ENCODE results near the gene TUBB2A.
A peak's percentile ranks its signal among the peaks of the same experiment; 100 is the strongest.

The TUBB2A gene

DNA sequence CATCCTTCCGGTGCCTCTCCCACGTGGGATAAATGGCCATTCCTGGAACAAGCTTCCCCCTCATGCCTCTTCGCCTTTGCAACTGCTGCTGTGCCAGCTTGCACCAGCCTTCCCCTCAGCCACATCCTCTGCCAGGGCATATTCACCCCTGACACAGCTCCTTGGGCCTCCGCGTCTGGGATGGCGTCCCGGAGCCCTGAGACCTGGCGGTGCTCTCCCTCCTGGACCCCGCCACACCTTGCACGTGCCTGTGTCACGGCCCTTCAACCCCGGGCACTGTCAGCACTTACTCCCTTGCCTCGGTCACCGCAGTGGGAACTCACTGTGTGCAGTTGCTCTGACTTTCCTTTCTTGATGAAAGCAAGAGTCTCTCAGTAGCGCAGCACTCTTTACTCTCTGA lies 25.6 kb downstream of the TUBB2A start:
- Mint-ChIP-seq H3K4me1 (ENCODE audit: low read depth) (no peaks in the 10 kb centered on the region), H3K27me3 (ENCODE audit: low read depth) (no peaks in the 10 kb centered on the region), H3K36me3 (ENCODE audit: low read depth) (no peaks in the 10 kb centered on the region), H3K27ac (no peak overlapping the region), H3K4me3 (no peak overlapping the region), H3K9me3 (no peaks in the 10 kb centered on the region)

DNA sequence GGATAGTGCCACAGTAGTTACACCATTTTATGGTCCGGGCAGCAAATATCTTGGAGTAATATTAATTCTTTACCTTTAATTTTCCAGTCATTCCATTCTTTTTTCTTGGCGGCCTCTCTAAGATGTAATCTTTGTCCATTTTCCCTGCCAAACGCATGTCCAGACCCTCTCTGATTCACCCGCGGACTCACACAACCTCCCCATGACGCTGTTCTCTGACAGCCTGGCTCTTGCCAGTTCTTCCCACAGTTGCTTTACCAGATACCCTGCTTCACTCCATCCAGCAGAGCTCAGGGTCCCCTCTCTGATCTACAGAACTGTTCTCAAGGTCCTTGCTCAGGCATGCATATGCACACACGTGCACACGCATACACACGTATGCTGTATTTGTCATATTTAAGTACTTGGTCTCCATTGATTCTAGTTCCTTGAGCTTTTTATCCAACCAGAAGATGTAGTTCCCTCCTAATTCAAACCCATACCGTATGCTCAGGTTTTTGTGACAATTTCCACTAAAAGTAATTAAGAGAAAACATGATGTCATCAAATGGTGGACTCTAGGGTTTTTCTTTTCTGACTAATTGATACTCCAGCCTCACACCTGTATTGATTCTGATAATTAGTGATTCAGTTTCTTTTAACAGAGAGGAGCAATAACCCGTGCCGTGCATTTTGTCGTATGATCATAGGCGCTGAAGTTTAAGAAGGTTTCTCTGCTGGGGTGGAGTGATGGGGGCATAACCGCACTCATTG lies 28.8 kb downstream of the TUBB2A start:
- Mint-ChIP-seq H3K4me1 (ENCODE audit: low read depth) (peaks cover 2% of the 10 kb centered on the region), H3K4me3 (no peak overlapping the region), H3K27ac (no peak overlapping the region), H3K36me3 (ENCODE audit: low read depth) (no peaks in the 10 kb centered on the region), H3K27me3 (ENCODE audit: low read depth) (peaks cover 2% of the 10 kb centered on the region), H3K9me3 (no peaks in the 10 kb centered on the region)

DNA sequence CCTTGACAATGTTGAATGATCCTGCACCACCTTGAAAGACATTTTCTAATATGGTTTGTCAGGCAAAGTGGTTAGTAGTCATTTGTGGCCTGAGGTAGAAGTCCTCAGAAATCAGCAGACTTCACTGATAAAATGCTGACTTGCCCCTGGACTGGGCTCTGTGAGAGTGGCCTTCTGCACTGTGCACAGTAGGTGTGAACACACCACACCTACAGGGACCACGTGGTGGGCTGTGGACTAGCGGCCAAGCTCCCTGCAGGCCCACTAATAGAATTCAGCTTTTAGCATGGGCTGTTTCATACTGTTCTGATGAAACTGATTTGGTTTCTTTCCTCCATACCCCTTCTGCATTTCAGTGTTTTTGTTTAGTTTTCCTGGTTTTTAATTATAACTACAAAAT lies 31.5 kb downstream of the TUBB2A start:
- no peak overlapping the region for H3K4me3 Mint-ChIP-seq
- H3K27me3 Mint-ChIP-seq (ENCODE audit: low read depth): peaks cover 4% of the 10 kb centered on the region
- no peaks in the 10 kb centered on the region for H3K9me3 Mint-ChIP-seq
- no peaks in the 10 kb centered on the region for H3K36me3 Mint-ChIP-seq (ENCODE audit: low read depth)
- H3K27ac Mint-ChIP-seq: no peak overlapping the region
- H3K4me1 Mint-ChIP-seq (ENCODE audit: low read depth): peaks cover 2% of the 10 kb centered on the region

- H3K27ac Mint-ChIP-seq: no peak overlapping the region
- peaks cover 2% of the 10 kb centered on the region for H3K4me1 Mint-ChIP-seq (ENCODE audit: low read depth)
- H3K9me3 Mint-ChIP-seq: no peaks in the 10 kb centered on the region
- peaks cover 4% of the 10 kb centered on the region for H3K27me3 Mint-ChIP-seq (ENCODE audit: low read depth)
- no peak overlapping the region for H3K4me3 Mint-ChIP-seq
- H3K36me3 Mint-ChIP-seq (ENCODE audit: low read depth): no peaks in the 10 kb centered on the region
These were observed 32.7 kb downstream of the TUBB2A start for GRCh38 chr6:3124667-3125066.

DNA sequence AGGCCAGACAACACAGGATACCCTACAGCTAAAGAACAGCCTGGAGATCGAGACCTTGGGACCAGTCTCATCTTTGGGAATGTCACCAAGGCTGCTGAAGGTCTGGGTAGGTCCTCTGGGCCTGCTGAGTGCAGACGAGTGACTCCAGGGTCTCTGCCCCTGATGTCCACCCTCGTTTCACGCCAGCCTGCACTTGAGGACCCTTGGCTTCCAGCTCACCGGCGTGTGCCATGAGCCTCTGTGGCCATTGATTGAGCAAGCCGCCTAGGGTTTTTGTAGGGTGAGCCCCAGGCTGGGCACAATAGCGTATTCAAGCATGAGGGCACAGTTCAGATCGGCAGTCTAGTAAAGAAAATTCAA lies 34.5 kb downstream of the TUBB2A start:
- H3K27me3 Mint-ChIP-seq (ENCODE audit: low read depth): peaks cover 4% of the 10 kb centered on the region
- H3K9me3 Mint-ChIP-seq: no peaks in the 10 kb centered on the region
- H3K27ac Mint-ChIP-seq: no peak overlapping the region
- H3K4me1 Mint-ChIP-seq (ENCODE audit: low read depth): peaks cover 11% of the 10 kb centered on the region
- H3K36me3 Mint-ChIP-seq (ENCODE audit: low read depth): no peaks in the 10 kb centered on the region
- H3K4me3 Mint-ChIP-seq: no peak overlapping the region

- no peak overlapping the region for H3K27ac Mint-ChIP-seq
- H3K4me1 Mint-ChIP-seq (ENCODE audit: low read depth): peaks cover 15% of the 10 kb centered on the region
- H3K9me3 Mint-ChIP-seq: no peaks in the 10 kb centered on the region
- peaks cover 4% of the 10 kb centered on the region for H3K27me3 Mint-ChIP-seq (ENCODE audit: low read depth)
- peaks cover 2% of the 10 kb centered on the region for H3K36me3 Mint-ChIP-seq (ENCODE audit: low read depth)
- H3K4me3 Mint-ChIP-seq: no peak overlapping the region
These were observed 36.6 kb downstream of the TUBB2A start for GRCh38 chr6:3120765-3121089.

DNA sequence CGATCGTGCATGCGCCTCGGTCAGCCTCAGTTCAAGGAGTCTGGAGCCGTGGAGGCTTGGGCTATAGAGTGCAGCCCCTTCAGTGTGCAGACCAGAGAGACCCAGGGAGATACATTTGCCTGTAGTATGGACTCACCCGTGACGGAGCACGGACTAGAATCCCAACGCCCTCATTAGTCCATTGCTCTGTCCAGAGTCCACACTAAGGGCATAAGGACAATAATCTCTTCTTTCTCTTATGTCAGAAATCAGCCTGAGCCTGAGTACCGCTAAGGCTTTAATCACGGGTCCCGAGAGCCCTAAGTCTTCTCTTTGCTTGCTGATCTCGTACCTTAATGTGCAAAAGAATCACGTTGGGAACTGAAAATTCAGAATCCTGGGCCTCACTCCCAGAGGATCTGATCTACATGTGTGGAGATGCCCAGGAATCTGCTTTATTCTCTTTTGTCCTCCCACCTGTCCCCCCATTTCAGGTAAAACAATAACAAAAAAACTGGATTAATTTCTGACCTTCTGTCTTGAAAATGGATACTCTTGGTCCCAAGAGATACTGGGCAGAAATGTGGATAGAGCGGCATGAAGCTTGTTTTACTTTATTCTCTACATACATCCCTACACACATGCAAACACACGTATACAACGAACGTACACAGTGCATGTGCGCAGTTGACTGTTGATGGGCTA lies 38.2 kb downstream of the TUBB2A start:
- H3K9me3 Mint-ChIP-seq: no peaks in the 10 kb centered on the region
- peaks cover 6% of the 10 kb centered on the region for H3K36me3 Mint-ChIP-seq (ENCODE audit: low read depth)
- peaks cover 15% of the 10 kb centered on the region for H3K4me1 Mint-ChIP-seq (ENCODE audit: low read depth)
- peak overlapping the region; percentile 86 for H3K4me3 Mint-ChIP-seq
- peaks cover 4% of the 10 kb centered on the region for H3K27me3 Mint-ChIP-seq (ENCODE audit: low read depth)
- H3K27ac Mint-ChIP-seq: peak overlapping the region; percentile 49

- Mint-ChIP-seq H3K27ac (peak within 1 kb of the TSS; percentile 91), H3K9me3 (no peaks in the 10 kb centered on the region), H3K27me3 (ENCODE audit: low read depth) (peaks cover 2% of the 10 kb centered on the region), H3K4me3 (peak within 1 kb of the TSS; percentile 86), H3K4me1 (ENCODE audit: low read depth) (peaks cover 16% of the 10 kb centered on the region), H3K36me3 (ENCODE audit: low read depth) (peaks cover 6% of the 10 kb centered on the region)
These were observed 38.8 kb downstream of the TUBB2A start, which contains the start of gene BPHL for GRCh38 chr6:3118353-3119039. Gene BPHL (plus strand): TSS chr6:3118711. CDS start chr6:3118741, 30 bp downstream.

- Mint-ChIP-seq H3K4me1 (ENCODE audit: low read depth) (peaks cover 17% of the 10 kb centered on the region), H3K36me3 (ENCODE audit: low read depth) (peaks cover 7% of the 10 kb centered on the region), H3K27ac (peak overlapping the region; percentile 91), H3K9me3 (no peaks in the 10 kb centered on the region), H3K27me3 (ENCODE audit: low read depth) (no peaks in the 10 kb centered on the region), H3K4me3 (peak overlapping the region; percentile 86)
These were observed 39.4 kb downstream of the TUBB2A start for GRCh38 chr6:3117912-3118352.

GRCh38 chr6:3114377-3114776 lies 43.0 kb downstream of the TUBB2A start:
- Mint-ChIP-seq H3K4me1 (ENCODE audit: low read depth) (peaks cover 17% of the 10 kb centered on the region), H3K9me3 (no peaks in the 10 kb centered on the region), H3K27me3 (ENCODE audit: low read depth) (no peaks in the 10 kb centered on the region), H3K4me3 (no peak overlapping the region), H3K36me3 (ENCODE audit: low read depth) (peaks cover 20% of the 10 kb centered on the region), H3K27ac (no peak overlapping the region)

DNA sequence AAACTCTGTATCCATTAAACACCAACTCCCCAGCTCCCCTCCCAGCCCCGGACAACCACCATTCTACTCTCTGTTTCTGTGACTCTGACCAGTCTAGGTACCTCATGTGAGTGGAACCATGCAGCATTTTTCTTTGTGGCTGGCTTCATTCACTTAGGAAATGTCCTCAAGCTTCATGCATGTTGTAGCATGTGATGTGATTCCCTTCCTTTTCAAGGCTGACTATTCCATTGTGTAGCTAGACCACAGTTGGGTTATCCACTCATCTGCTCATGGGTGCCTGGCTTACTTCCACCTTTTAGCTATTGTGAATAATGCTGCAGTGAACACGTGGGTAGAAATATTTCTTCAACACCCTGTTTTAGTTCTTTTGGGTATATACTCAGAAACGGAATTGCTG lies 47.6 kb downstream of the TUBB2A start:
- no peak overlapping the region for H3K27ac Mint-ChIP-seq
- H3K4me1 Mint-ChIP-seq (ENCODE audit: low read depth): peaks cover 9% of the 10 kb centered on the region
- peaks cover 40% of the 10 kb centered on the region for H3K36me3 Mint-ChIP-seq (ENCODE audit: low read depth)
- no peak overlapping the region for H3K4me3 Mint-ChIP-seq
- no peaks in the 10 kb centered on the region for H3K9me3 Mint-ChIP-seq
- H3K27me3 Mint-ChIP-seq (ENCODE audit: low read depth): no peaks in the 10 kb centered on the region

DNA sequence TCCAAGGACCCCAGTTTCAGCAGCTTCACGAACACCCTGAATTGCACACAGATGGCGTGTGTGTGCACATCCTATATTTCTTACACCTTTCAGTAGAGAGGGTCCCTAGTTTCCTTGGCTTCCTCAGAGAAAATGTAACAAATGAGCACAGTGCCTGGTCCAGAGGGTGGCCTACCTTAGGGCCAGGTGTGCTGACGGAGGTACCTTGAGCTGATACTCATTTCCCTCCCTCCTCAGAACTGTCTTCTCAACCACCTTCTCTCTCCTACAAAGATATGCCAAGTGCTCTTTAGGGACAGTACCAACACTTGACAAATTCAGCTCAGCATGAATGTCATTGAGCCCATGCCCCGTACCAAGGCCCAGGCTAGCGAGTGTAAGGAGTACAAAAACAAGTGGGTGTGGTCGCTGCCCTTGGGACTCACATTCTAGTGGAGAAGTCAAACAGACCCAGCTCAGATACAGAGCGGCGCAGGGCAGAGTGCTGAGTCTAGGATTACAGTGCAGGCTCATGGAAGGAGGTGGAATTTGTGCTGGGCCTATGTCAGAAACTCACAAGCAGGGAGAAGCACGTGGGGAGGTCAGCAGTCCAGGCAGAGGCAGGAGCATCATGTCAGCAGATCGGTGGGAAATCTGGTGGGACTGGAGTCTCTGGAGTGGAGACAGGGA lies 48.5 kb downstream of the TUBB2A start:
- H3K9me3 Mint-ChIP-seq: no peaks in the 10 kb centered on the region
- H3K36me3 Mint-ChIP-seq (ENCODE audit: low read depth): peaks cover 44% of the 10 kb centered on the region
- H3K4me3 Mint-ChIP-seq: no peak overlapping the region
- peaks cover 9% of the 10 kb centered on the region for H3K4me1 Mint-ChIP-seq (ENCODE audit: low read depth)
- no peaks in the 10 kb centered on the region for H3K27me3 Mint-ChIP-seq (ENCODE audit: low read depth)
- peak overlapping the region; percentile 42 for H3K27ac Mint-ChIP-seq

Data from T-helper 1 cell treated with Interleukin-12 subunit alpha and Interleukin-12 subunit beta and Interleukin-4 antibody, amounts not matched to agents 30 μg/mL and 1 μg/mL, for 36 hours (primary cell).